PFSK-1 (cell line): Measurements from ENCODE around the gene U2SURP.

Experiments
- POLR2AphosphoS5 ChIP-seq: IDR thresholded peaks from 2 replicates; pipeline ENCODE4 v1.6.1; 2012; ENCODE audit warnings: low read depth, mild to moderate bottlenecking, control low read depth, low read length, moderate library complexity
- SIN3A ChIP-seq: IDR thresholded peaks from 2 replicates; pipeline ENCODE4 v1.6.1; 2012; ENCODE audit warnings: mild to moderate bottlenecking, low read length, moderate library complexity, borderline replicate concordance; ENCODE audit not compliant: insufficient read depth

GRCh38 chr3:142962520-142963233, 38.7 kb upstream of the U2SURP start:
- TF ChIP-seq POLR2AphosphoS5, result no peak
- TF ChIP-seq SIN3A, result no peak
